ENCODE data around the gene DPCD.
"Not testable (repeated sequence)": the region's sequence is repeated elsewhere in the genome, so short reads cannot be mapped to it uniquely, and the experiment has no call there.

DPCD gene

GRCh38 chr10:101623528-101623927 lies 35.4 kb downstream of the DPCD start:
- DNase-seq, result no peak

- no peak for DNase-seq
Observed at GRCh38 chr10:101624526-101625102, 36.5 kb downstream of the DPCD start.

GRCh38 chr10:101625821-101626412 lies 37.8 kb downstream of the DPCD start:
- DNase-seq, result no peak

GRCh38 chr10:101629837-101630632 lies 41.9 kb downstream of the DPCD start:
- no peak for DNase-seq

DNA sequence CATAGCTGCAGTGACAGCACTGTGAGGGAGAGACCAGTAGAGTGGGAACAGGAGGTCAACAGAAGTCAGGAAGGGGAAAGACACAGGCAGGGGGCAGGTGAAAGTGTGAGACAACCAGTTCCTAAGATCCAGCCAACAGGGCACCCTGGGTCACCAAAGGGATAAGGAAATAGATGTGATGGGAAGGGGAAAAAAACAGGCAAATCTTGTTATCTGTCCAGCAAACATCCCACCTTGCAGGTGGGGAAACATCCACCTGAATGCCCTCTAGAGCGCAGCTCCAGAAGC lies 42.5 kb downstream of the DPCD start:
- DNase-seq, result no peak

GRCh38 chr10:101631821-101632475 lies 43.8 kb downstream of the DPCD start:
- DNase-seq, result no peak

- DNase-seq, result not testable (repeated sequence)
Observed at GRCh38 chr10:101633510-101633909, 45.4 kb downstream of the DPCD start.

DNA sequence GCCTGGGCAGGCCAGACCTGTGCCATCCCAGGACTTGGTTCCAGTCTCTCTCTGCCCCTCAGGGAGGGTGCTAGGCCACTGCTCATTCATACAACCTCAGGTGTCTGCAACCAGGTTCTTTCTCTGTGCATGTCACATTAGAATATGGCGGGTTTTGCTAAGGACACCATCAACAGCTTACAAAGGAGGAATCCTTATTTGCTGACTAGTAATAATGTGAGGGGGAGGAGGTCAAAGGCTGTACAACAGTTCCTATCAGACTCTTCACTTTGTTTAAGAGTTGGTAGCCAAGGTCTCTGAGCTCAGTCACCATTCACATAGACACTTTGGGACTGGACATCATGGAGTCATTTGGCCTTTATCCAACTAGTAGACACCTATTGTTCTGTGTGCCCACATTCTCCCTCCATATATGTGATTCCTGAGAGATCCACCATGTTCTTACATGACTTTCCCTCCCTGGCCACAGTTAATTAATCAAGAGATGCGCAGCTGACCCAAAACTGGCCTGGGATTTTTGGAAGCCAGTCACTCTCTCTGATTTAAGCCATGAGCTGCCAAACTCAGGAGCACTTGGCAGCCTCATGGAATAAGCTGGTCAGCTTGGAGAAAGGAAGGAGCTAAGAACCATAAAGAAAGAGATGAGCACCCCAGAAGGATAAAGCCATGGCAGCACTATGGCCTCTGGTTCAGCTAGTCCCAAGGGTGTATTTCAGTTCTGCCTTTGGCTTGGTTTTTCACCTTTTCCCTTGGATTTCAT lies 51.2 kb downstream of the DPCD start:
- no peak for DNase-seq

DNA sequence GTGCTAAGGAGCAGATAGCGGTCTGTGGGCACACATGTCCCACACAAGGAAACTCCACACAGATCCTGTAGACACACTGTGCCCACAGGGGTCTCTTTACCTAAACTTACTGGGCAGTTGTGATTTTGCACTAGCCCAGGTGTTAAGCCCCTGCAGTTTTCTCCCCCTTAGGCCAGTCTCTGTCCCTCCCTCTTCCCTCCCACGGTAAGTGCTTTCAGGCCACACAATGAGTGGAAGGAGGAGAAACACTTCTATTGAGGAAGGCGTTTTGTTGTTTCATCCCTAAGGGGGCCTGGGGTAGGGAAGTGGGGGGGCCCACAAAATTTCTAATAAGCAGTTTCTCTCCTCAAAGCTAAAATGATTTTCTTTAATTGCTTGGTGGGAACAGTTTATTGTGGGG lies 55.4 kb downstream of the DPCD start:
- no peak for DNase-seq

DNA sequence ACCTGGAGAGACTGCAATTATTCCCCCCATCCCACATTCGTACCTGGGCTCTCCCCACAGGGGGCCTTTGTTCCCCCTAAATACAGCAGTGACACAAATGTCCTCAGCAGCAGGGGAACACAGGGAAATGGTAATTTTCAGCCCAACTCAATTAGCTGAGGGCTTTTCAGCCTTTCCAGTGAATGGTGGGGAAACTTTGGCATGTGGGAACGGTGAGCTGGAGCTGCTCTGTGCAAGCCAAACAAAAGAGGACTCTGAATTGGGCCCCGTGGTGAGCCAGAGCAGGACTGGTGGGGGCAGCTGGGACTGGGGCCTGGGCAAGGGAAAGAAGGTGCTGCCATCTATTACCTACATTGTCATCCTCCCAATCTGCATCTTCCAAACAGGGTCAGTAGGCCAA lies 55.9 kb downstream of the DPCD start:
- DNase-seq, result no peak

DNA sequence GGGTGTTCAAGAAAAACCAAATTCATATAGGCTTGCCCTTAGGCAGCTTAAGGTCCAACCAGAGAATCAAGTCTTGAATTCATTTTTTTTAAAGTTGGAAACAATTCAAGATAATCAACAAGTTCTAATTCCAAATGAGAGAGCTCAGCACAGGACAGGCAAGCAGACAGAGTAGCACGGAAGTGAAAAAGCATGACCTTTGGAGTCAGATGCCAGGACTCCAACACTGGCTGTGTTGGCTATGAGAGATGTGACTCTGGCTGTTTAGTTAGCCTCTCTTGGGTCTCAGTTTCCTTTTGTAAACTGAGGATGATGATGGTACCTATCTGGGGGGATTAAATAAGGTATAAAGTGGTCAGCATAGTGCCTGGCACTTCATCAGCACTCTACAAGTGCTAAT lies 57.5 kb downstream of the DPCD start:
- no peak for DNase-seq

- no peak for DNase-seq
Observed at GRCh38 chr10:101646364-101646763, 58.2 kb downstream of the DPCD start.

DNA sequence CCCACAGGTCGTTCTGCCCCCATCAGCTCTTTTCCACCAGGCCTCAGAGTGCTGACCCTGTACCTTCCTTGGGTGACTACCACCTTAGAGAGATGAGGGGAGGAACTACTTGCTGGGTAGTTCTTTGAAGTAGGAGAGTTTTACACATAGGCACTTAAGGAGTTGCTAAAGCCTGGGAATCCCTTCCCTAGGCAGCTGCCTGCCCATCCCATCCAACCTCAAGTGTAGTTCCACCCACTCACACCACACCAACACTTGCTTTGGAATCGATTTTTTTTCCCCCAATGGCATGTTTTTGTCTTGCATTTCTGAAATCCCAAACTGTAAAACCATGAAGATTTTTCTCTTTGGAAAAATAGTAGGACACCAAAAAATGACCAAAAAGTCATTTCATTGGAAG lies 59.1 kb downstream of the DPCD start:
- DNase-seq, result no peak

- no peak for DNase-seq
Observed at GRCh38 chr10:101649525-101650085, 61.5 kb downstream of the DPCD start.

DNA sequence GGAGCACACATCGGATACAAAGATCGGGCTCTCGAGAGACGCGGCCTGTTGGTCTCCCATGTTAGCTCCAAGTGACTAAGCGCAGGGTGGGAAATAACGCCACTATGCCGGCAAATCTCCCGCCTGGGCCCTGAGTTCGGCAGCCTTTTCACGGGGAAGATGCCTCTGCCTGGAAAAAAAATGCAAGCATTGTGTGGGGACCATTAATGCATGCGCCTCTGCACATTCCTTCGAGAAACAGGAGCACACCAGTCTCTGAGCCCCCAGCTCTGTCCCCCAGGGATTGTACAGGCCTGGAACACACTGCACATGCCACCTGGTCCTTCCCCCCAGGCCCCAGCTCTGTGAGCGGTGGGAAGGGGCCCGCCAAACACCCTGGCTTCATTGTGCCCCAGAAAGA lies 62.7 kb downstream of the DPCD start:
- no peak for DNase-seq

DNA sequence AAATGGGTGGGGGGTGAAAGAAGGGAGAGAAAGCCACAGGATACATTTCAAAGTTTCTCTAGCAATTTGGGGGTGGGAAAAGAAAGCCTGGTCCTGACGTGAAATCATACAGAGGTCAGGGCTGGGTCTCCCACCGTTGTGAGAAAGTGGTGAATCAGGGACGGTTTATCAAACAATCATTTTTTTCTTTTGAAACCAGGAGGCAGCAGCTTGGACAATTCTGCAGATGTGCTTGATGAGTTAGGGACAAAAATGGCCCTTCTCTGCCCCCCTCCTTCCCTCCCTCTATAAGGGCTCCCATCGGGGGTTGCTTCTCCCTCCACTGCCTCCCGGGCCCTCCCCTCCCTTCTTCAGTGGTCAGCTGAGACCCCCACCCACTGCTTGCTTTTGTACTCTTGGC lies 63.2 kb downstream of the DPCD start:
- no peak for DNase-seq

DNA sequence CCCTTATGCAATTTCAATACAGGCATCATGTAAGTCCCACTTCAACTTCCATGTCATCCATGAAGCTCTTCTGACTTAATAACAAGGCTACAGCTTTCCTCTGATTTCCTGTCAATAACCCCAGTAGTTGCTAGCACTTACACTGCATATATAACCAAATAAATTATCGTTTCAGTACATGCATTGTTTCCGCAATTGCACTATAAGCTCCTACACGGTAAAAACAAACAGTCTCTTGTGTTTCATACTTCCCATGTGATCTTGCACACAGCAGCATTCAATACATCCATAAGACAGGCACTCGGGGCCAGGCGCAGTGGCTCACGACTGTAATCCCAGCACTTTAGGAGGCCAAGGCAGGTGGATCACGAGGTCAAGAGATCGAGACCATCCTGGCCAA lies 65.4 kb downstream of the DPCD start:
- no peak for DNase-seq

- DNase-seq, result no peak
Observed at GRCh38 chr10:101655570-101655969, 67.4 kb downstream of the DPCD start.

- no peak for DNase-seq
Observed at GRCh38 chr10:101656890-101657289, 68.8 kb downstream of the DPCD start.

GRCh38 chr10:101658975-101659374 lies 70.9 kb downstream of the DPCD start:
- no peak for DNase-seq
